ENCODE results near the gene TTC33. TPM values are rescaled to one million over a fixed set of nuclear protein-coding genes. Genes with fewer than 3 reads are reported as not detected.

TTC33 gene
- polyA plus RNA-seq, 1 donor from 2014 or later, result 73.5 TPM

GRCh38 chr5:40677456-40677855 is 78.3 kb downstream of the TTC33 start:
- Histone ChIP-seq H3K27ac (ENCODE audit: low read length) (peak overlapping the region; percentile 67), H3K4me3 (ENCODE audit: low read length) (peak overlapping the region; percentile 74), H4K20me1 (ENCODE audit: insufficient read depth) (no peaks in the 10 kb centered on the region), H3K9ac (ENCODE audit: low read length) (peak overlapping the region; percentile 25), H3K4me2 (ENCODE audit: low read length) (peak overlapping the region; percentile 91), H3K27me3 (ENCODE audit: insufficient read depth, low read depth, low read length) (peaks cover 40% of the 10 kb centered on the region), H2AFZ (ENCODE audit: low read depth, low read length) (no peak overlapping the region), H3K9me2 (ENCODE audit: insufficient read depth, low read length) (no peaks in the 10 kb centered on the region), H3K79me2 (replicated peaks; ENCODE audit: insufficient read depth, low read length) (no peaks in the 10 kb centered on the region), H3K9me3 (ENCODE audit: low read length) (peaks cover 5% of the 10 kb centered on the region), H3F3A (ENCODE audit: insufficient read depth, low read length, poor library complexity, severe bottlenecking) (no peaks in the 10 kb centered on the region), H3K36me3 (ENCODE audit: insufficient read depth, low read length) (no peaks in the 10 kb centered on the region)
- no peak for TF ChIP-seq CTCF (IDR thresholded peaks at IDR 0.05; ENCODE audit: poor library complexity, severe bottlenecking)
- no peak for TF ChIP-seq POLR2AphosphoS5 (IDR thresholded peaks at IDR 0.05)
- TF ChIP-seq REST (IDR thresholded peaks at IDR 0.05; ENCODE audit: borderline replicate concordance), result no peak
- no peak for TF ChIP-seq SMC3 (conservative IDR thresholded peaks at IDR 0.05; ENCODE audit: poor library complexity)

- H3K4me2 ChIP-seq (ENCODE audit: low read length), result peak overlapping the region; percentile 50
- no peaks in the 10 kb centered on the region for H3K36me3 ChIP-seq (ENCODE audit: insufficient read depth, low read length)
- H3K4me3 ChIP-seq (ENCODE audit: low read length), result peak overlapping the region; percentile 74
These were observed 79.0 kb downstream of the TTC33 start for GRCh38 chr5:40676613-40677343.

More at GRCh38 chr5:40676613-40677343, 79.0 kb downstream of the TTC33 start:
- peaks cover 5% of the 10 kb centered on the region for H3K9me3 ChIP-seq (ENCODE audit: low read length)
- no peaks in the 10 kb centered on the region for H4K20me1 ChIP-seq (ENCODE audit: insufficient read depth)
- no peaks in the 10 kb centered on the region for H3K9me2 ChIP-seq (ENCODE audit: insufficient read depth, low read length)
- H3K9ac ChIP-seq (ENCODE audit: low read length), result peak overlapping the region; percentile 25
- H2AFZ ChIP-seq (ENCODE audit: low read depth, low read length), result no peak overlapping the region
- H3F3A ChIP-seq (ENCODE audit: insufficient read depth, low read length, poor library complexity, severe bottlenecking), result no peaks in the 10 kb centered on the region
- H3K79me2 ChIP-seq (replicated peaks; ENCODE audit: insufficient read depth, low read length), result no peaks in the 10 kb centered on the region
- TF ChIP-seq EP300 (conservative IDR thresholded peaks at IDR 0.05; ENCODE audit: poor library complexity, severe bottlenecking) (peak; percentile 95), MXI1 (conservative IDR thresholded peaks at IDR 0.05; ENCODE audit: poor library complexity, severe bottlenecking) (peak; percentile 46), SMC3 (conservative IDR thresholded peaks at IDR 0.05; ENCODE audit: poor library complexity) (no peak), POLR2AphosphoS5 (IDR thresholded peaks at IDR 0.05) (peak; percentile 90), CTCF (IDR thresholded peaks at IDR 0.05; ENCODE audit: poor library complexity, severe bottlenecking) (no peak), EZH2 (IDR thresholded peaks at IDR 0.05; ENCODE audit: borderline replicate concordance, insufficient read depth, low read length, poor library complexity, severe bottlenecking) (no peak)
- peak overlapping the region; percentile 67 for H3K27ac ChIP-seq (ENCODE audit: low read length)
- peaks cover 34% of the 10 kb centered on the region for H3K27me3 ChIP-seq (ENCODE audit: insufficient read depth, low read depth, low read length)

All from neural cell (in vitro differentiated cells).